CD4-positive, alpha-beta T cell treated with Interleukin-15 for 4 hours (primary cell): ENCODE data around the gene DDX17.

Experiments
- DNase-seq: peaks from one replicate; pipeline ENCODE4 v3.0.0-alpha.2; 2020; ENCODE audit warnings: low spot score

Gene DDX17

DNA sequence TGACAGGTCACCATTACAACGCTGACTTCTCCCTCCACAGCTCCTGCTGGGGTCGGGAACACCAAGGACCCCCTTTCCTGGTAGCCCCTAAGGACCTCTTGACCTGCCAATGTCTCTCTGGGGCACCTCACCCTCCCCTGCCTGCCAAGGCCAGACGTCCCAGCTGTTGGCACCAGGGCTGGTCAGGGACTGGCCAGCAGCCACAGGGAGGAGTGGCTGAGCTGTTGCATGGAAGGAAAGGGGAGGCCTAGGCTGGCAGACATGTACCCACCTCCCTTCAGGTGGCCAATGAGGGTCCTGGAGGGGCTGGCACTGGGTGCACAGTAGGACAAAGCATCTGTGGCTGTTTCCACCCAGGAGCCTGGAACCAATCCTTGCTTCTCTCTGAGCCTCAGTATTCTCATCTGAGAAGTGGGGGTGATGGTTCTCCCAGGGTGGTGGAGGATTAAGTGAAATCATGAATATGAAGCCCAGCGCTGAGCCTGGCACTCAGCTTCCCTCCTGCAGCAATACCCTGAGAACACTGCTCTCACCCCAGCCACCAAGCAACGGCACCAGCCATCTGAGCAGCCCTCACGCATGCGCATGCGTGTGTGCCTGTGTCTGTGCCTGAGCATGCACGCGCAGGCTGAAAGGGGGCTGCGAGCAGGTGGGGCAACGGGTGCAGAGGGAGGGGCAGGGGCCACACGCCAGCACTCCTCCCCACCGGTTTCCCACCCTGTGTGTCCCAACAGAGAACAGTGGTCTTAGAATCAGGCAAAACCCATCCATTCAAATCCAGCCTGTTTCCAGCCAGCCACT lies 57.0 kb downstream of the DDX17 start:
- DNase-seq: no peak

DNA sequence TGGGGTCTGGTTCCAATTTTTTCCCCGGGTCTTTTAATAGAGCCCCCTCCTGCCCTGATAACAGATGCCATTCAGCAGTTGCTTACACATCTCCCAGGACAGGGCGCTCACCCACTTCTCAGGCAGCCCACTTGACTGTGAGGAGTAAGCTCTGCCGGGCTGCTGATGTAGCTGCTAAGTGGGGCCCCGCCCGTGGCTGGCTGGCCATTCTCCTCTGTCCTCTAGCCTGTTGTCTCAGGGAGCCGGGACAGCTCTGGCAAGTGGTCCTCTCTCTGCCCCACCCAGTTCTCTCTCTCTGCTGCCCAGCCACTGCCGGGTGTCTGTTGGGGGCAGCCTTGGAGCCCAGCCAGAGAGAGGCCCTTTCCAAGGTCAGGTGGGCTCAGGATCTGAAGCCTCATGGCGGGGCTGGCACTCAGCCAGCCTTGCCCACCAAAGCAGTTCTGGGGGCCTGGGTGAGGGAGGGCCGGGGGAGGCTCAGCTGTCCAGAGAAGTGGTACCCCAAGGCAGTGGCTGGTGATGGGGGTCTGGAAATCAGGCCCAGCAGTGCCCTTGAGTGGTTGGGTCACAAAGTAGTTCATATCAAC lies 60.0 kb downstream of the DDX17 start:
- DNase-seq: no peak

DNA sequence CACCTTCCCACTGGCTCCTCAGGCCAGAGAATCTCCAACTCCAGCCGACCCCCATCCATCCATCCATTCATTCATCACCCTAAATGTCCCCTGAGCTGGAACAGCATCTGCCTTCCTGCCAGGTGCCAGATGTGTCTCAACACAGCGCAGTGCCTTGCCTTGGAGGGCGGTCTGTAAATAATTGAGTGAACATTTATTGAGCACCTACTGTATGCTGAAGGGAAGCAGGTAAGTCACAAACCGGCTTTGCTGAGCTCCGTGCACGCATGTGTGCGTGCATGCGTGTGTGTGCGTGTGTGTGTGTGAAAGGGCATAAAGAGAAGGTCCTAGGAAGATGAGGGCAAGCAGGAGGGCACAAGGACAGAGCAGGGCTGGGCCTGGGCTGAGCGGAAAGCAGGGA lies 61.3 kb downstream of the DDX17 start:
- DNase-seq: no peak

DNA sequence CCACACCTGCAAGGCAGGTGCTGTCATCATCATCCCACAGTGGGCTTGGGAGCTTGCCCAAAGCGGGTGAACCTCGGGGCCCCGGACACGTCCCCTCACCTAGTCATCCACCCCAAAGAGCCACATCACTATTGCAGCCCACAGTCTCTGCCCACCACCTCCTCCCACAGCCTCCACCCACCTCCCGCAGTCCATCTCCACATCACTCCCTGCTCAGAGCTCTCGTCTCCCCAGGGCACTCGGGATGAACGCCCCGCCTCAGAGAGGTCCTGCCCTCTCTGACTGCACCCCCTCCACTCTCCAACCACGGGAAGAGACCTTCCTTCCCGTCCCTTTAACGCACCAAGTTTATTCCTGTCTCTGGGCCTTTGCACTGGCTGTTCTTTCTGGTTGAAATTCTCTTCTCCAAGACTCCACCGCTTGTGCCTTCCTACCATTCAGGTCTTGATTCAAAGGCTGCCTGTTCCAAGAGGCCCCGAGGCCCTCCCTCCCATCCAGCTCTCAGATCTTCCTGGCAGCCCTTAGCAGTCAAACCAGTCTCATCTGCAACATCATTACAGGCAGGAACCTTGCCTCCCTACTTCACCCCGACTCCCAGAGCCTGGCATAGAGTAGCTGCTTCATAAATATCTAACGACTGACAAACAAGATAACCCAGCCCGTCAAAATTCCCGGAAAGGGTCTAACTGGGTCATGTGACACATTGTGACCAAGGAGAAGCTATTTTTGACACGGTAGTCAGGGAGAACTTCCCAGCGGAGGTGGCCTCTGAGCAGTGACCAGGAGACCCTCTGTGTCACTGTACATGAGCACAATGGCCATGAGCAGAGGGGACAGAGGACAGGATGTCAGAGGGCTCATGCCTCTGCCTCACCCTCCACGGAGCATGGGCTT lies 62.2 kb downstream of the DDX17 start:
- DNase-seq: no peak

DNA sequence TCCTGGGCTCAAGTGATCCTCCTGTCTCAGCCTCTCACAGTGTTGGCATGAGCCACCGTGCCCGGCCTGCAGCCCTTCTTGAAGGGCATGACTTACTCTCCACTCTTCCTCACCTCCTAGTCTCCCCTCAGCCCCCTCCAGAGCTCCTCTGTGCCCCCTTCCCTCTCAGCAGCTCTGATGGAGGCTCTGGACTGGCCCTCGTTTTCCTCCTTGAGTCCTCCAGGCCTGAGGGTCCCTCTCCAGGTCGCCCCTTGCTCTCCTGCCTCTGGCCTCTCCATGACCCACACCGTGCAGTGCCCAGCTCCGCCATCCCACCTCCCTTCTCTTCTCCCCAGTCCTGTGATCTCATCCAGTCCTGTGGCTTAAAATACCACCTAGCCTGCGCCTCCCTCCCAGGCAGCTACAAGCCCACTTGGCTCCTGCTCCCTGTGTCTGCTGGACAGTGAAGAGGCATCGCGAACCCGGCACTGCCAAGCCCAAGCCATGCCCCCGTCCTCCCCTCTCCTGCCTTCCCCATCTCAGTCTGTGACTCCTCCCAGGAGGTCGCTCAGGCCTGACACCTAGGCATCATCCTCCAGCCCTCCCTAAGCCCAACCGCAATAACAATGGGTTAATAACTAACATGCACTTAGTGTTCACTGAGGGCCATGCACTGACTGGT lies 63.0 kb downstream of the DDX17 start:
- no peak for DNase-seq

DNA sequence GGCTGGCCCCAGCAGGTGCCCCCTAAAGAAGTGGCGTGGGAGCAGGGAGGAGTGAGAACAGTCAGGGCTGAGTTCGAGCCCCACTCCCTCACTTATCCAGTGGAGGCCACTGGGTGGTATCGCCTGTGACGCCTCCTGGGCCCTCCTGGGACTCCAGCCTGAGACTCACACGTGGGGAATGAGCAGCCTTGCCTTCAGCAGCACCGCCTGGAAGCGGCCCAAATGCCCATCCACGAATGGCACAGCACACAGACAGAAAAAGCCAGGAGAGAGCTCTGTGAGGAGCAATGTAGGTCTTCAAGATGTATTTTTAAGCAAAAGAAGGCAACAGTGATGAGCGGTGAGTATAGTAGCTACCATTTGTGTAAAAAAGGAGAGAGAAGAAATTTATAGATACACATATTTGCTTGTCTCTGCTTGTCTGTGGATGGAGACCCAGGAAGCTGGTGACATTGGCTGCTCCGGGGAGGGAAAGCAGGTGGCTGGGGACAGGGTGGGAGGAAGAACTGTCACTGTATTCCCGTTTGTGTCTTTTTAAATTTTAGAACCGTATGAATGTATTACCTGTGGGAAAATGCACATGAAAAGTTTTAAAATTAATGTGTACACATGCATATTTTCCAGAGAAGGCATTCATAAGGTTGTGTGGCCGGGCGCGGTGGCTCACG lies 64.4 kb downstream of the DDX17 start:
- DNase-seq: no peak

DNA sequence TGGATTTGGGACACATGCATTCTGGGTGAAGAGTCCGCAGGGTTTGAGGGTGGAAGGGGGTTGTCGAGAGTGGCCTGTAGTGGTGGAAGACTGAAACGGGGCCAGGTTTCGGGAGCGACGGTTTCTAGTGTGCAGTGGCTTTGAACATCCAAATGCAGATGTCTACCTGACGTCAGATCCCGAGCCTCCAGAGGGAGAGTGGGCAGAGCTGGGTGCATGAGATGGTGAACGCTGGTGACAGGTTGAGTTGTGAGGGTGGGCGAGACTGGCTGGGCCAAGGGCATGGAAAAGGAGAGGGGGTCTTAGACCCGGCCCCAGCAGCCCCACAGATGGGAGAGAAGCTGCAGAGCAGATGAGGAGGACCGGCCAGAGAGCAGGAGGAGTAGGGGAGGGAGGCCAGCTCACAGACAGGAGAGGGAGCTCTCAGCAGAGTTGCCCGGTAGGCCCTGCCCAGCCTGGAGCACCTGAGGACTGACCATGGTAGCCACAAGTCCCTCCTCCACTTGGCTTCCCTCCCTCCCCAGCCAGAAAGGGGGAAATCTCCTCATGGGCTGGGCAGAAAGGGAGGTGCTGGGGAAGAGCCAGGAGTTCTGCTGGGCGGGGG lies 65.3 kb downstream of the DDX17 start:
- DNase-seq: no peak

DNA sequence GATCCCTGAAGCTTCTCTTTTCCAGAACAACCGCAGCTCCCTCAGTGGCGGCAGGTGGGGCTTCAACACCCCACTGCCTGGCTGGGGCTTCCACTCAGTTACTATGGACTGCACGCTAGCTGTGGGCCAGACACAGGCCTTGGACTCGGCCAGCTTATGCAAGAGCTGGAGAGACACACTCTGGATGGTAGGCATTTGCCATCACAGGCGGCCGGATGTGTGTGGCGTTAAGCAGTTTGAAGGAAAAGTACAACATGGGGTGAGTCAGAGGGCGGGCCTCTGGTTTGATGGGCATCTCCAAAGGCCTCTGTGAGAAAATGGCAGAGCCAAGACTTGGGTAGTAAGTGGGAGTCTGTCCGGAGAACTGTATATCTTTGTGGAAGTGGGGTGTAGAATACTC lies 68.7 kb downstream of the DDX17 start:
- DNase-seq: no peak

DNA sequence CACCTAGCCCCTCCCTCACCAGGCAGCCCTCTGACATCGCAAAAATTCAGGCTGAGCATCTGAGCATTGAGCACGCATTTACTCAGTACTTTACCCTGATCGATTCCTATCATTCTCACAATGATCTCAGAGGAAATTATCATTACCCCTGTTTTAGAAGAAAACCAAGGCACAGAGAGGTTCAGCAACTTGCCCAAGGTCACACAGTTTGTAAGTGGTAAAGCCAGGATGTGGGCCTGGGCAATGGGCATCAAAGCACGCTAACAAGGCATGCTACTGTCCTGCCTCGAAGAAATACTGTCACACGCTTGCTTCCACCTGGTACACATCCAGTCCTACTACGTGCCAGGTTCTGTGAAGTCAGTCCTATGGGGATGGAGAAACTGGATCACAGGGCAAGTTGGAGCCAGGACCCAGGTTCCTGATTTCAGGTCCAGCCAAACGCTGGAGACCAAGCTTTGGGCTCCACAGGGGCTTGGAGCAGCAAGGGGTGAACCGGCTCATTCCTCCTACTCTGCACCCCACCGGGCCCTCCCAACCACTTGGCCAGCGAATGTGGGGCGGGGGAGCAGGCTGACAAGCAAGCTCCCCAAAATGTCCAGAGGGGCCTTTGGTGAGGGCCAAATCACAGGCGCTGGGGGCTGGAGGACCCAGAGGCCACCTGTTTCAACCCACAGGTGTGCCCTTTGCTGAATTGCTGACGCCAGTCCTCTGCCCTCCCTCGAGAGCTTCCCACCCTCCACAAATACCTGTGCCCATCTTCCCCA lies 69.3 kb downstream of the DDX17 start:
- no peak for DNase-seq

DNA sequence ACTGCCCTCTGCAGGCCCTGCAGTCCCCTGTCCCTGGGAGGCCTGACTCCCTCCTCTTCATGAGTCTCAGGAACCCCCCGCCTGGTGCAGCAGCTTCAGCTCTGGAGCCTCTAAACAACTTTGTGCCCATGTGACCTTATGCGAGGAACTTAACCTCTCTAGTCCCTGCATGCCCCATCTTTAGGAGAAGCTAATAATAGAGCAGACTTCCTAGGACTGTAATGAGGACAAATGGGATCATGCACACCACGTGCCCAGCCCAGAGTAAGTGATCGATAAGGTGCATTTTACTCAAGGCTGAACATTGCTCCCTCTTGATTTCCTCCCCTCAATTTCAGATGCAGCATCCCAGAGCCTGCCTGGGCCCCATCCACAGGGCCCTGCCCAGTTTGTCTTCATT lies 70.1 kb downstream of the DDX17 start:
- no peak for DNase-seq

DNA sequence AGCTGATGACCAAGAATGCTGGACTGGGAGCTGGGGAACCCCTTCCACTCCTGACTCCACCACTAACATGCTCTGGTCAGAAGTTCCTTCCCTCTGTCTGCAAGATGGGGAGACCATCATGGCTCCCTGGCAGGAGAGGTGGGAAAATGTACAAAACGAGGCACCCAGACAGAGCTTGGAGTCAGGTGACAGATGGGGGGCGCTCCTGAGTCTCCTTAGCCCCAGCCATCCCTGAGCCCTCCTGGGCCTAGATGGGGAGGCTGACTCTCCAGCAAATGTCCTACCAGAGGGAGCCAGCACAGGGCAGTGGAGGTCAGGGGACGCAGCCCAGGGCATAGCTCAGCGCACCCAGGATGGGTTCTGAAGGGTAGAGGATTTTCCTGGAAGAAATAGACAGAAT lies 71.1 kb downstream of the DDX17 start:
- no peak for DNase-seq

DNA sequence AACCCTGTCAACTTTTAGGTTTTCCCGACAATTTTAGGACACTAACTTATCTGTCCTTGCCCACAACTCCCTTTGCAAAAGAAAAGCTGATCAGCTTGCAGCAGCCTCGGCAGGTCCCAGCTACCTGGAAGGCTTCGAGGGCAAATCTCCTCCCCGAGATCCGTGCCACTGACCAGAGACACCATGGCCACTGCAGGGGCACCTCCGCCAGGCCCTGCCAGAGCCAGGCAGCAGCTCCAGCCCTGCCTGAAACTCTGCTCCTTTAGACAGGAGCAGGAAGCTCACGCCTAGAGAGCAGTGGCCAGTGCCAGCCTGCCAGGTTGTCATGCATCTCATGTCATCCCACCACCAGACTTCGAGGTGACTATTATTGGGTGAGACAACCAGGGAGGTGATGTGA lies 72.2 kb downstream of the DDX17 start:
- no peak for DNase-seq
